Skeletal muscle satellite cell (primary cell): ENCODE results near the gene ARFGAP1.
A peak's percentile ranks its signal among the peaks of the same experiment; 100 is the strongest.
"Not testable (repeated sequence)": the region's sequence is repeated elsewhere in the genome, so short reads cannot be mapped to it uniquely, and the experiment has no call there.

Experiments
- H3K27me3 ChIP-seq: 2 replicates; pipeline ENCODE4 v1.7.0; 2013; ENCODE audit warnings: low read length; ENCODE audit not compliant: control insufficient read depth, insufficient read depth
- H3K36me3 ChIP-seq: 2 replicates; pipeline ENCODE4 v1.7.0; 2013; ENCODE audit warnings: mild to moderate bottlenecking, control low read depth, low read length; ENCODE audit not compliant: insufficient read depth
- H3K4me1 ChIP-seq: 2 replicates; pipeline ENCODE4 v1.7.0; 2013; ENCODE audit warnings: low read length; ENCODE audit not compliant: control insufficient read depth, insufficient read depth
- H3K4me2 ChIP-seq: 2 replicates; pipeline ENCODE4 v1.7.0; 2013; ENCODE audit warnings: mild to moderate bottlenecking, low read length
- H3K4me3 ChIP-seq: 2 replicates; pipeline ENCODE4 v1.7.0; 2013; ENCODE audit warnings: low read length
- H3K9ac ChIP-seq: 2 replicates; pipeline ENCODE4 v1.7.0; 2013; ENCODE audit warnings: mild to moderate bottlenecking, low read depth, low read length, moderate library complexity
- H3K9me3 ChIP-seq: replicated peaks from 2 replicates; pipeline ENCODE4 v1.7.0; 2013; ENCODE audit warnings: mild to moderate bottlenecking, control low read depth, low read length

The ARFGAP1 gene

GRCh38 chr20:63243604-63244247 lies 28.9 kb upstream of the ARFGAP1 start:
- Histone ChIP-seq H3K27me3 (peaks cover 30% of the 10 kb centered on the region), H3K4me1 (peaks cover 4% of the 10 kb centered on the region), H3K9ac (no peak overlapping the region)

GRCh38 chr20:63244468-63244867 lies 28.1 kb upstream of the ARFGAP1 start:
- no peak overlapping the region for H3K9ac ChIP-seq
- no peak overlapping the region for H3K4me3 ChIP-seq
- H3K9me3 ChIP-seq = no peaks in the 10 kb centered on the region
- H3K36me3 ChIP-seq = no peaks in the 10 kb centered on the region
- peaks cover 34% of the 10 kb centered on the region for H3K27me3 ChIP-seq
- peaks cover 4% of the 10 kb centered on the region for H3K4me1 ChIP-seq
- H3K4me2 ChIP-seq = no peak overlapping the region

More at GRCh38 chr20:63243604-63244247, 28.9 kb upstream of the ARFGAP1 start:
- Histone ChIP-seq H3K4me3 (no peak overlapping the region), H3K36me3 (no peaks in the 10 kb centered on the region), H3K4me2 (no peak overlapping the region), H3K9me3 (no peaks in the 10 kb centered on the region)

DNA sequence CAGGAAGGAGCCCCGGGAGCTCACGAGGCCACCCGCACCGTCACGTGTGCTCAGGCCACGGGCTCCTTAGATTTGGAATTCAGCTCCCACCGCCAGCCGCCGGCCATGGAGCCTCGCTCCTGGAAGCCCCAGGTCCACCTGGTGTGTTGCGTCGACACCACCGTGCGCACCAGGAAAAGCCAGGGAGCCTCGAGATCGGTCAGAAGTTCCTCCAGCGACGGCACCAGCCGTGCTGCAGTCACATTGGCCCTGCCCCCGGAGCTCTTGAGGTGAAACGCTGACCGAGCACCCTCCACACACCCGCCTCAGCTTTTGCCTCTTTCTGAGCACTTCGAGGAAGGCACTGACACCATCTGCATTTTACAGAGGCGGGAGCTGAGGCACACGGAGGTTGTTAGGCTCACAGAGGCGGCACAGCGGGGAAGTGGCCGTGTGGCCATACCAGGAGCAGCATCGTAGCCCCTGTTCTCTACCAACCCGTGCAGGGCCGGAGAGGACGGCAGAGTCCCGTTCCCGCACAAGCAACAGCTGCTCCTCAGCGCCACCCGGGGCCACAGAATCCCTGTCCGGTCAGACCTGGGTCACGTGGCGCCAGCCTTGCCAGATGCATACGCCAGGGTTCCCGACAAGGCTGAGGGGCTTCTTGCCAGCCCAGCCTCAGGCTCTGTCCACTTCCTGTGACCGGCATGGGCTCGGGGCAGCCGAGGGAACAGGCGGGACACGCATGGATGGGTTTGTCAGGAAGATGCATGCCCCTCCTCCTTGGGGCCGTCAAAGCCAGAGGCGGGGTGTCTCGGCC lies 25.9 kb upstream of the ARFGAP1 start:
- Histone ChIP-seq H3K9ac (no peak overlapping the region), H3K27me3 (peaks cover 36% of the 10 kb centered on the region), H3K4me3 (no peak overlapping the region), H3K9me3 (no peaks in the 10 kb centered on the region), H3K36me3 (no peaks in the 10 kb centered on the region), H3K4me1 (peaks cover 4% of the 10 kb centered on the region), H3K4me2 (peak overlapping the region; percentile 2)

DNA sequence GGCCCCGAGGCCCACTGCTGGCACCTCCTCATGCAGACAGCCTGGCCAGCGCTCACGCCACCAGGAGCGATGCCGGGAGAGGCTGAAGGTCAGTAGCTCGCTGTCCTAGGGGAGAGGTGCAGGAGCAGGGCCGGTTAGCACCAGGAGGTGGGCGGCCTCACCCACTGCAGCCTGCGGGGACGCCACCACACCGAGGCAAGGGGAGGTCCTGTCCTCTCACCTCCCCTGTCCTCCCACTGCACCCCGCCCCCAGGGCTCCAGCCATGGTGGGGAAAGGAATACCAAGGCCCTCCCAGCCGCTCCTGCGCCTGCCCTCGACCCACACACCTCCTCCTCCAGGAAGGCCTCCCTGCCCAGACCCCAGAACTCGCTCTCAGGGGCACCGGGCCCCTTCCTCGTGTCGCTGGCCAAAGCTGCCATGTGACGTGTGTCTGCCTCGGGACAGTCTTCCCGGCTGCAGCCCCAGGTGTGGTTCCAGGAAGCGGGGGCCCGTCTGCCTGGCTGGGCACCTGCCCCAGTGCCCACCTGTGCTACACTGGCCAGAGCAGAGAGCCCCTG lies 24.9 kb upstream of the ARFGAP1 start:
- Histone ChIP-seq H3K4me3 (no peak overlapping the region), H3K4me2 (no peak overlapping the region), H3K9ac (no peak overlapping the region), H3K4me1 (peaks cover 4% of the 10 kb centered on the region), H3K27me3 (peaks cover 41% of the 10 kb centered on the region), H3K36me3 (no peaks in the 10 kb centered on the region), H3K9me3 (no peaks in the 10 kb centered on the region)

DNA sequence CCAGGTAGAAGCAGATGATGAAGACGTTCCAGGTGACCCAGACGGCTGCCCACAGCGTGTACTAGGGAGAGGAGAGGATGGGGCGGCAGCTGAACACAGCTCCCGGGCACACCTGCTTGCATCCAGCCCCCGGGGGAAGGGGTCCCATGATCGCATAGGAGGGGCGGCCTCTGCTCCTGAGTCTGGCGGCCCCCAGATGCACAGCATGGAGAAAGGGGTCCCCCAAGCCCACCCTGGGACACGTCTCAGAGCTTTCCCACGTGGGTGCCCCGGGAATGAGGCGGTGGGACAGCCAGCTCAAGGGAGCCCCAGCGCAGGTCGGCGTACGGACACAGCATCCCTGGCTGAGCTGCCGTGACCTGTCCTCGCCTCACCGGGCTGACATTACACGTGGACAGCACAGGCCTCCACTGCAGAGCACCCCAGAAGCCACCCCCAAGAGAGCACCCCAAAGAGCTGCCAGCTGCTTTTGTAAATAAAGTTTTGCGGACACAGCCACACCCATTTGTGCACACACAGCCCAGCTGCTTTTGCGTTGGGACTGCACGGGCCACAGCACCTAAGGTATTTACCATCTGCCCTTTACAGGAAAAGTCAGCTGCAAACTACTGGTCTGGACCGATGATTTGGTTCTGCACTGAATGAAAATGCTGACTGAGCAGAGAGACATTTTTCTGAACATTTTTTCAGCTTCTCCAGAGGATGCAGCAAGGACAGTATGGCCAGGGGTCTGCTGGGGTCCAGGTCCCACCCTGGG lies 23.6 kb upstream of the ARFGAP1 start:
- Histone ChIP-seq H3K4me1 (peaks cover 4% of the 10 kb centered on the region), H3K36me3 (no peaks in the 10 kb centered on the region), H3K9ac (no peak overlapping the region), H3K4me2 (no peak overlapping the region), H3K4me3 (no peak overlapping the region), H3K9me3 (no peaks in the 10 kb centered on the region), H3K27me3 (peaks cover 45% of the 10 kb centered on the region)

DNA sequence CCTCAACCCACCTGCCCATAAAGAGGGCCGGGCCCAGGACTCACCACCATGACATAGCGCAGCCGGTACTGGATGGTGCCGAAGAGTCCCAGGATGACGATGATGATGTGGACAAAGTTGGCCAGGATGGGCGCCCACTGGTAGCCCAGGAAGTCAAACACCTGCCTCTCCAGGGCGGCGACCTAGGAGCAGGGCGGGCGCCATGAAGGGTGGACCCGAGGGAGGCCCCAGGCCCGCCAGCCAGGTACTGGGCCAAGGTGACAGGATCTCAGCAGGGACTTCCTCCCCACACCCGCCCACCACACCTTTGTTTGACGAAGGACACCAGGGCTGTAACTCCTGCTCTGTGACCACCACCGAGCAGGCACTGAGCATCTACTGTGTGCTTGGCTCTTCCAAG lies 22.7 kb upstream of the ARFGAP1 start:
- Histone ChIP-seq H3K4me3 (no peak overlapping the region), H3K4me2 (no peak overlapping the region), H3K36me3 (no peaks in the 10 kb centered on the region), H3K27me3 (peaks cover 47% of the 10 kb centered on the region), H3K9ac (no peak overlapping the region), H3K4me1 (peaks cover 4% of the 10 kb centered on the region), H3K9me3 (no peaks in the 10 kb centered on the region)

GRCh38 chr20:63251350-63251749 lies 21.3 kb upstream of the ARFGAP1 start:
- H3K4me1 ChIP-seq, H3K4me3 ChIP-seq: not testable (repeated sequence)
- H3K27me3 ChIP-seq = peaks cover 57% of the 10 kb centered on the region

GRCh38 chr20:63252284-63252711 lies 20.3 kb upstream of the ARFGAP1 start:
- Histone ChIP-seq H3K9ac (no peak overlapping the region), H3K9me3 (no peaks in the 10 kb centered on the region), H3K4me2 (no peak overlapping the region), H3K27me3 (peaks cover 59% of the 10 kb centered on the region), H3K4me1 (no peaks in the 10 kb centered on the region), H3K36me3 (no peaks in the 10 kb centered on the region), H3K4me3 (no peak overlapping the region)

More at GRCh38 chr20:63251350-63251749, 21.3 kb upstream of the ARFGAP1 start:
- H3K4me2 ChIP-seq, H3K36me3 ChIP-seq, H3K9ac ChIP-seq, H3K9me3 ChIP-seq: not testable (repeated sequence)

DNA sequence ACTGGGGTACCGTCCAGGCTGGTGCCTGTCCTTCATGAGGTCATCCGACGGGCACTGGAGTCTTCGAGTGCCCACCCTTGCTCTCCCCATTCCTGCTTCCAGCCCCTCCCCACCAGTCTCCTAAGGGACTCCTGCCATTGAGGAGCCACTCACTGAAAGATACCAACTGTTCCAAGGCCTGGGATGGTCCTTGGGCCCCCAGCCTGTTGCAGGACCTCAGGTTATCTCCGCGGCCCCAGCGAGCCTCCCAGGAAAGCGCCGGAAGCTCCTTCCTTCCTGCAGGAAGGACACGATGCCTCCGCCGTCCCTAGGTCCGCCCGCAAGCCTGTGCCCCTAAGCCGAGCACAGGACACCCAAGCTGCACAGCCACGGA lies 19.6 kb upstream of the ARFGAP1 start:
- no peaks in the 10 kb centered on the region for H3K9me3 ChIP-seq
- no peak overlapping the region for H3K9ac ChIP-seq
- H3K4me3 ChIP-seq = no peak overlapping the region
- no peaks in the 10 kb centered on the region for H3K4me1 ChIP-seq
- H3K27me3 ChIP-seq = peaks cover 65% of the 10 kb centered on the region
- H3K36me3 ChIP-seq = no peaks in the 10 kb centered on the region
- no peak overlapping the region for H3K4me2 ChIP-seq

DNA sequence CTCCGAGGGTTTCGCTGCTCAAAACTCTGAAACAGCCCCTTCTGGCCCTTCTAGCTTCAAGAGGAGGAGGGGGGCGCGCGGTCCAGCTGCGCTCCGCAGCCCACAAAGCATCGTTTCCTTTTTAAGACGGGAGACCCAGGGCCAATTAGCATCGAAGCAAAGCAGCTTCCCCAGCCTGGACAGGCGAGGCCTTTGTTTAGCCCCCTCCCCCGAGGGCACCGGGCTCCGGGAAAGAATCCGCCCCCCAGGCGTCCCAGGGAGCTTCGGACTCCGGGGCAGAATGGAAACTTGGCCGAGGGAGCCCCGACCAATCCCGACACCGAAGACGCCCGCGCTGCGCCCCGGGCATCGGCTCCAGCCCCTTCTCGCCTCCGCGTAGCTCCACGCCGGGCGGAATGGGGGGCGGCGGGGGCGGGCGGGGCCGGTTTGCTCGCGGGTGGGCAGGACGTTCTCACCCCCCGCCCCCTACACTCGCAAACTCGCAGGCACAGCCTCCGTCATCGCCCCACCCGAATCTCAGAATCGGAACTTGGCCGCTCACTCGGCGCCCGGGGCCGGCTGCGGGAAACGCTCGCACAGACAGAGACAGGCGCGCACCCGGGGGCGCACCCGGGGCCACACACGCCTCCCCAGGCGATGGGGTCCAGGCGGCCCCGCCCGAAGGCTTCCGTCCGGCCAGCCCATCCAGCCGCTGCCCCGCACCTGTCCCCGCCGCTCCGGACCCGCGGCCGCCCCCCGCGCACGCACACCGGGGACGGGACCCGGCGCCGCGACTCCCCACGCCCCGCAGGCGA lies 19.0 kb upstream of the ARFGAP1 start:
- H3K4me1 ChIP-seq = no peaks in the 10 kb centered on the region
- no peak overlapping the region for H3K4me2 ChIP-seq
- H3K27me3 ChIP-seq = peaks cover 71% of the 10 kb centered on the region
- H3K9me3 ChIP-seq = no peaks in the 10 kb centered on the region
- H3K9ac ChIP-seq = no peak overlapping the region
- no peaks in the 10 kb centered on the region for H3K36me3 ChIP-seq
- H3K4me3 ChIP-seq = no peak overlapping the region

GRCh38 chr20:63254232-63254605 lies 18.4 kb upstream of the ARFGAP1 start, which contains the start of gene NKAIN4:
NKAIN4 (minus strand) TSS chr20:63254463; CDS start chr20:63254450, 13 bp downstream.
- H3K4me2 ChIP-seq = no peak within 1 kb of the TSS
- no peak within 1 kb of the TSS for H3K4me3 ChIP-seq
- no peaks in the 10 kb centered on the region for H3K9me3 ChIP-seq
- H3K36me3 ChIP-seq = no peaks in the 10 kb centered on the region
- H3K4me1 ChIP-seq = no peaks in the 10 kb centered on the region
- H3K9ac ChIP-seq = no peak within 1 kb of the TSS
- H3K27me3 ChIP-seq = peaks cover 75% of the 10 kb centered on the region
